ENCODE results near the gene ITGB1. TPM values are rescaled to one million over a fixed set of nuclear protein-coding genes. Genes with fewer than 3 reads are reported as not detected.
"Not testable (repeated sequence)": the region's sequence is repeated elsewhere in the genome, so short reads cannot be mapped to it uniquely, and the experiment has no call there.

Gene ITGB1
- total RNA-seq: 100 to 1,000 TPM; 159 to 216 (median 209) TPM

DNA sequence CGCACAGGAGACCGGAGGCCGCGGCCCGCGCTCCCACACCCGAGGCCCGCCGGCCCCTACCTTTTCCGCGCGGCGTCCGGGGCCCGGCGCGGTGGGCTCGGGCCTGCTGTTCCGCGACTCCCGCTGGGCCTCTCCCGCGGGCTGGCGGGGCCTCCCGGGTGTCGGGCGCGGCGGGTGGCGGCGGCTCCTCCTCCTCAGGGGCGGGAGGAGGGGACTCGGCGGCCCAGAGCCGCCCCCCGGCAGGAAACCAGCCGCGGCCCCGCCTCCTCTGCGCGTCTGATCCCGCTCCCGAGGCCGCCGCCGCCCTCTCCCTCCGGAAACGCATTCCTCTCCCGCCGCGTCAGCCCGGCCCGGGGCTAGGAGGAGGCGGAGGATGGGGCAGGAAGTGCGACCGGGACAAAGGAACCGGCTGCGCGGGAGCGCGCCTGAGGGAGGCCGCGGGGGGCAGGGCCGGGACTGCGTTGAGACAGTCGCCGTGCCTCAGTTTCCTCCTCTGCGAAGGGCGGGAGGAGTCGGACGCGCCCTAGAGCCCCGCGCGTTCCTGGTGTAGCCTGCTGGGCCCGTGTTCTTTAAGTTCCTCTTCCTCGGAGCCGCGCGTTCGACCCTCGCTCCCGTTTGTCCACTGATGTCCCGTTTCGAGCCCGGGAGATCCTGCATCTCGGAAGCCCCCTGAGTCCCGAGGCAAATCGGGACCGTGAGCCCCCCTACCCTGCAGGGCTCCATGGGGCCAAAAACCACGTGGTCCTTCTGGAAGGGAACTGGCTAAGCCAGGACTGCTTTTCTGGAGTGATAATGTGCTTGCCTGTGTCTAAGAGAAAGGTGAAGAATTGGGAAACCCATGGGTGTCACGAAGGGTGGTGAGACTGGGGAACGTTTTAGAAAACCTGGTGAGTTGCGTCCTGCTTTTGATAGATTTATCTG is at the start of gene ITGB1:
ITGB1 (minus strand) TSS at position 146 of the 921 bp plus-strand sequence. CDS start 22,672 bp downstream, outside the sequence.
- DNase-seq (ENCODE audit: low spot score in 2 of 2): peak; percentile 92 to 99
- WGBS, 2 donors: 0 to 1% methylated on average over 37 to 49 of the region's 94 CpGs
- intact Hi-C loops (cut with DNase I; ENCODE audit: low total_unique reads): no loop called here
- TF ChIP-seq CTCF (IDR thresholded peaks at IDR 0.05): no peak
- peak in 1 of 2 donors; percentile 67 for TF ChIP-seq POLR2A (IDR thresholded peaks at IDR 0.05)
- H3K4me3 ChIP-seq (ENCODE audit: low read depth, poor library complexity, severe bottlenecking): peak within 1 kb of the TSS; percentile 95

GRCh38 chr10:33006342-33006887 is 48.4 kb upstream of the ITGB1 start:
- intact Hi-C loops (cut with DNase I; ENCODE audit: low total_unique reads): loop anchor here (5.0 kb wide), 1 partner anchor 209 kb away; no protein-coding TSS in a partner anchor
- 70 to 76% methylated on average over 11 of the region's 11 CpGs for WGBS, 2 donors
- DNase-seq (ENCODE audit: low spot score in 2 of 2): no peak
- TF ChIP-seq POLR2A (IDR thresholded peaks at IDR 0.05) (no peak), CTCF (IDR thresholded peaks at IDR 0.05) (no peak)
- H3K4me3 ChIP-seq (ENCODE audit: low read depth, poor library complexity, severe bottlenecking): no peak overlapping the region

- DNase-seq (ENCODE audit: low spot score in 2 of 2): peak; percentile 58 to 96
- TF ChIP-seq POLR2A (IDR thresholded peaks at IDR 0.05) (no peak), CTCF (IDR thresholded peaks at IDR 0.05) (no peak)
- intact Hi-C loops (cut with DNase I; ENCODE audit: low total_unique reads): loop anchor here (5.0 kb wide), 1 partner anchor 208 kb away; no protein-coding TSS in a partner anchor
- WGBS, 2 donors: 10 to 16% methylated on average over 33 to 34 of the region's 34 CpGs
- H3K4me3 ChIP-seq (ENCODE audit: low read depth, poor library complexity, severe bottlenecking): no peak overlapping the region
Measured at GRCh38 chr10:33005322-33006301, 47.6 kb upstream of the ITGB1 start.

GRCh38 chr10:33001908-33002492 is 44.0 kb upstream of the ITGB1 start:
- DNase-seq (ENCODE audit: low spot score in 2 of 2): no peak
- 84 to 92% methylated on average over 4 of the region's 4 CpGs for WGBS, 2 donors
- no peak for TF ChIP-seq CTCF (IDR thresholded peaks at IDR 0.05)
- TF ChIP-seq POLR2A (IDR thresholded peaks at IDR 0.05): no peak
- no peak overlapping the region for H3K4me3 ChIP-seq (ENCODE audit: low read depth, poor library complexity, severe bottlenecking)
- intact Hi-C loops (cut with DNase I; ENCODE audit: low total_unique reads): no loop called here

DNA sequence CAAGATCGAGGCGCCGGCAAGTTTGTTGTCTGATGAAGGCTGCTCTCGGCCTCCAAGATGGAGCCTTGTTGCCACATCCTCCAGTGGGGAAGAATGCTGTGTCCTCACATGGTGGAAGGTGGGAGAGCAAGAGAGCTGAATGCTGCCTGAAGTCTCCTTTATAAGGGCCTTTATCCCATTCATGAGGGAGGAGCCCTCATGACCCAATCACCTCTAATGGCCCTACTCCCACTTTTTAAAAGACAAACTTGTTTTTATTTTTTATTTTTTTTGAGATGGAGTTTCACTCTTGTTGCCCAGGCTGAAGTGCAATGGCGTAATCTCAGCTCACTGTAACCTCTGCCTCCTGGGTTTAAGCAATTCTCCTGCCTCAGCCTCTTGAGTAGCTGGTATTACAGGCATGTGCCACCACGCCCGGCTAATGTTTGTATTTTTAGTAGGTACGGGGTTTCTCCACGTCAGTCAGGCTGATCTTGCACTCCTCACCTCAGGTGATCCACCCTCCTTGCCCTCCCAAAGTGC is 40.1 kb upstream of the ITGB1 start:
- H3K4me3 ChIP-seq (ENCODE audit: low read depth, poor library complexity, severe bottlenecking); DNase-seq (ENCODE audit: low spot score in 2 of 2); intact Hi-C loops (cut with DNase I; ENCODE audit: low total_unique reads): not testable (repeated sequence)
- 81 to 82% methylated on average over 9 of the region's 9 CpGs for WGBS, 2 donors

Data from lower leg skin (tissue), 4 donors.